ENCODE data around the gene PHF20. TPM values are rescaled to one million over a fixed set of nuclear protein-coding genes. Genes with fewer than 3 reads are reported as not detected.
"Not testable (repeated sequence)": the region's sequence is repeated elsewhere in the genome, so short reads cannot be mapped to it uniquely, and the experiment has no call there.

Gene PHF20
- total and polyA plus RNA-seq, 2 of the 8 experiments (the other 6 are each of a cell fraction or from before 2014, with no cell fraction given) = 25.6 to 70.1 TPM

GRCh38 chr20:35843894-35844293 lies 72.1 kb downstream of the PHF20 start:
- not testable (repeated sequence) for H3K4me3 ChIP-seq (ENCODE audit: extremely low read depth in 1 of 4, insufficient read depth in 2 of 4, low read depth in 3 of 4, low read length in 4 of 4); H3K79me2 ChIP-seq (ENCODE audit: control insufficient read depth in 1 of 2, insufficient read depth in 2 of 2, low read length in 2 of 2); H4K5ac ChIP-seq (ENCODE audit: insufficient read length, low read depth, low read length); H3K27me3 ChIP-seq (replicated peaks in 1 of 4; ENCODE audit: control insufficient read depth in 3 of 4, extremely low read depth in 1 of 4, insufficient read depth in 3 of 4, low read length in 3 of 4); H2AFZ ChIP-seq (ENCODE audit: low read length); H3K23ac ChIP-seq (ENCODE audit: insufficient read length); H3K4me1 ChIP-seq (replicated peaks in 1 of 4; ENCODE audit: control insufficient read depth in 3 of 4, insufficient read depth in 4 of 4, low read length in 3 of 4); H3K4me2 ChIP-seq (ENCODE audit: insufficient read depth in 1 of 2, low read depth in 2 of 2, low read length in 2 of 2); H3K27ac ChIP-seq (ENCODE audit: low read depth, low read length); H3K18ac ChIP-seq (ENCODE audit: extremely low read depth, low read length); H3K14ac ChIP-seq (ENCODE audit: insufficient read length); H2BK15ac ChIP-seq (ENCODE audit: low read length); H4K8ac ChIP-seq (ENCODE audit: extremely low read depth, insufficient read depth, low read length); H2BK12ac ChIP-seq (ENCODE audit: low read depth, low read length); H3K56ac ChIP-seq (replicated peaks; ENCODE audit: insufficient read length, low read depth, low read length); H3K9me3 ChIP-seq (ENCODE audit: insufficient read depth in 2 of 2, low read depth in 1 of 2, low read length in 1 of 2); H3K79me1 ChIP-seq (ENCODE audit: low read depth, low read length); FAIRE-seq; H4K91ac ChIP-seq (replicated peaks; ENCODE audit: insufficient read length, low read length); H2BK5ac ChIP-seq (ENCODE audit: low read depth, low read length); H3K4ac ChIP-seq (replicated peaks; ENCODE audit: insufficient read length, low read depth, low read length); DNase-seq (ENCODE audit: low read depth in 1 of 2, low spot score in 2 of 2); H2AK5ac ChIP-seq (ENCODE audit: low read depth, low read length); H2BK120ac ChIP-seq (replicated peaks; ENCODE audit: low read depth, low read length); H2BK20ac ChIP-seq (ENCODE audit: low read length); H3K23me2 ChIP-seq (ENCODE audit: low read depth, low read length); H4K20me1 ChIP-seq (replicated peaks in 1 of 2; ENCODE audit: control insufficient read depth in 1 of 2, insufficient read depth in 2 of 2, low read length in 2 of 2); H3K9ac ChIP-seq (replicated peaks in 1 of 4; ENCODE audit: extremely low read depth in 1 of 4, low read depth in 3 of 4, low read length in 3 of 4)
- H3K36me3 ChIP-seq (ENCODE audit: control insufficient read depth in 2 of 4, insufficient read depth in 4 of 4, low read length in 3 of 4) = peaks cover 0 to 37% (median 7%) of the 10 kb centered on the region in 4 experiments; a peak in 6 of 8 replicates
- WGBS, 2 experiments (ENCODE audit: extremely low coverage in 1 of 2, insufficient coverage in 1 of 2, insufficient read length in 1 of 2, insufficient replicate concordance in 2 of 2, low coverage in 1 of 2, low lambda C conversion rate in 2 of 2, missing lambda C conversion rate in 1 of 2) = 82% methylated on average over 6 of the region's 6 CpGs; no CpG with 5 or more reads in 1 of the 2 experiments
- ChIA-PET POLR2A (ENCODE audit: partially characterized antibody) (interaction anchor here (0.6 to 2.1 kb wide), 4 partner anchors 36 to 105 kb away, joined by 3 to 14 read pairs (median 4); partner anchors contain the start of gene RBM39), CTCF (ENCODE audit: partially characterized antibody) (interaction anchor here (0.6 to 1.4 kb wide), 3 partner anchors 9 to 198 kb away, joined by 3 to 4 read pairs (median 3); no protein-coding TSS in a partner anchor)
